ENCODE results near the gene BAG5. TPM values are rescaled to one million over a fixed set of nuclear protein-coding genes. Genes with fewer than 3 reads are reported as not detected.

Gene BAG5
- total and polyA plus RNA-seq, 2 of the 8 experiments (the other 6 are each of a cell fraction or from before 2014, with no cell fraction given): 7.4 to 29.5 TPM

- Histone ChIP-seq H3K79me2 (ENCODE audit: control insufficient read depth in 1 of 2, insufficient read depth in 2 of 2, low read length in 2 of 2) (no peaks in the 10 kb centered on the region), H2AFZ (ENCODE audit: low read length) (no peak overlapping the region), H4K91ac (replicated peaks; ENCODE audit: insufficient read length, low read length) (no peak overlapping the region), H2BK15ac (ENCODE audit: low read length) (no peak overlapping the region), H3K14ac (ENCODE audit: insufficient read length) (no peak overlapping the region), H4K8ac (ENCODE audit: extremely low read depth, insufficient read depth, low read length) (no peak overlapping the region), H3K36me3 (ENCODE audit: control insufficient read depth in 2 of 4, insufficient read depth in 4 of 4, low read length in 3 of 4) (peaks cover 2 to 19% (median 6%) of the 10 kb centered on the region in 4 experiments; a peak in 4 of 8 replicates), H3K23ac (ENCODE audit: insufficient read length) (no peak overlapping the region), H3K4me3 (ENCODE audit: extremely low read depth in 1 of 4, insufficient read depth in 2 of 4, low read depth in 3 of 4, low read length in 4 of 4) (no peak overlapping the region), H3K9ac (replicated peaks in 1 of 4; ENCODE audit: extremely low read depth in 1 of 4, low read depth in 3 of 4, low read length in 3 of 4) (no peak overlapping the region), H2BK20ac (ENCODE audit: low read length) (no peak overlapping the region), H3K79me1 (ENCODE audit: low read depth, low read length) (peaks cover 3% of the 10 kb centered on the region), H3K27ac (ENCODE audit: low read depth, low read length) (no peak overlapping the region), H3K23me2 (ENCODE audit: low read depth, low read length) (no peaks in the 10 kb centered on the region), H3K18ac (ENCODE audit: extremely low read depth, low read length) (no peak overlapping the region), H3K4me2 (ENCODE audit: insufficient read depth in 1 of 2, low read depth in 2 of 2, low read length in 2 of 2) (no peak overlapping the region), H4K5ac (ENCODE audit: insufficient read length, low read depth, low read length) (no peak overlapping the region), H3K9me3 (ENCODE audit: insufficient read depth in 2 of 2, low read depth in 1 of 2, low read length in 1 of 2) (no peaks in the 10 kb centered on the region), H2AK5ac (ENCODE audit: low read depth, low read length) (no peak overlapping the region), H3K4ac (replicated peaks; ENCODE audit: insufficient read length, low read depth, low read length) (no peak overlapping the region), H4K20me1 (replicated peaks in 1 of 2; ENCODE audit: control insufficient read depth in 1 of 2, insufficient read depth in 2 of 2, low read length in 2 of 2) (peaks cover 0 to 12% of the 10 kb centered on the region in 2 experiments), H3K27me3 (replicated peaks in 1 of 4; ENCODE audit: control insufficient read depth in 3 of 4, extremely low read depth in 1 of 4, insufficient read depth in 3 of 4, low read length in 3 of 4) (no peaks in the 10 kb centered on the region; a peak in 1 of 7 replicates), H2BK120ac (replicated peaks; ENCODE audit: low read depth, low read length) (no peak overlapping the region), H2BK12ac (ENCODE audit: low read depth, low read length) (no peak overlapping the region), H2BK5ac (ENCODE audit: low read depth, low read length) (no peak overlapping the region), H3K4me1 (replicated peaks in 1 of 4; ENCODE audit: control insufficient read depth in 3 of 4, insufficient read depth in 4 of 4, low read length in 3 of 4) (no peaks in the 10 kb centered on the region), H3K56ac (replicated peaks; ENCODE audit: insufficient read length, low read depth, low read length) (no peak overlapping the region)
- no peak for FAIRE-seq
- 85% methylated on average over 9 of the region's 9 CpGs; no CpG with 5 or more reads in 1 of the 2 experiments for WGBS, 2 experiments (ENCODE audit: extremely low coverage in 1 of 2, insufficient coverage in 1 of 2, insufficient read length in 1 of 2, insufficient replicate concordance in 2 of 2, low coverage in 1 of 2, low lambda C conversion rate in 2 of 2, missing lambda C conversion rate in 1 of 2)
- CTCF ChIA-PET (ENCODE audit: partially characterized antibody): interaction anchor here (0.6 to 1.8 kb wide), 3 partner anchors 31 to 118 kb away, joined by 3 to 4 read pairs (median 3); no protein-coding TSS in a partner anchor
- TF ChIP-seq MAFK (IDR thresholded peaks at IDR 0.05; ENCODE audit: low read depth, low read length) (no peak), CHD1 (IDR thresholded peaks at IDR 0.05; ENCODE audit: low read depth, low read length) (no peak), CREB1 (IDR thresholded peaks at IDR 0.05) (no peak), TAF7 (optimal IDR thresholded peaks at IDR 0.05; ENCODE audit: borderline replicate concordance, low read depth, low read length) (no peak), EGR1 (IDR thresholded peaks at IDR 0.05; ENCODE audit: borderline replicate concordance, low read depth, low read length) (no peak), SRF (IDR thresholded peaks at IDR 0.05; ENCODE audit: low read depth, low read length) (no peak), KDM1A (IDR thresholded peaks at IDR 0.05; ENCODE audit: borderline replicate concordance, low read length) (no peak), BCL11A (IDR thresholded peaks at IDR 0.05; ENCODE audit: low read depth in 2 of 2, low read length in 2 of 2) (no peak), EZH2 (IDR thresholded peaks at IDR 0.05; ENCODE audit: low read depth, low read length, severe bottlenecking) (no peak), FOSL1 (IDR thresholded peaks at IDR 0.05; ENCODE audit: insufficient read depth, low read depth, low read length) (no peak), BRCA1 (IDR thresholded peaks at IDR 0.05; ENCODE audit: low read depth, low read length) (no peak), PHF8 (conservative IDR thresholded peaks at IDR 0.05; ENCODE audit: low read depth, low read length) (no peak), CBX8 (IDR thresholded peaks at IDR 0.05; ENCODE audit: borderline replicate concordance, low read depth, low read length) (no peak)
- no peak for DNase-seq (ENCODE audit: low read depth in 1 of 2, low spot score in 2 of 2)
- POLR2A ChIA-PET (ENCODE audit: partially characterized antibody): interaction anchor here (0.7 to 1.0 kb wide), 2 partner anchors 13 to 139 kb away, joined by 3 read pairs; partner anchors contain the start of gene ZFYVE21
Measured at GRCh38 chr14:103576371-103577024, 14.0 kb upstream of the BAG5 start.

Measured in H1 (cell line).